MM.1S (cell line): ENCODE data around the gene SLC24A4.

Experiments
- DNase-seq: peaks from one replicate; pipeline ENCODE4 v3.0.0-alpha.2; 2015
- H2AFZ ChIP-seq: fragments of 300-600 bp; sonication (generic); 2 replicates; pipeline ENCODE4 v1.6.0; 2016; ENCODE audit warnings: antibody characterized with exemption, low read length
- H3F3A ChIP-seq: fragments of 300-600 bp; sonication (generic); 2 replicates; pipeline ENCODE4 v1.6.1; 2016; ENCODE audit warnings: mild to moderate bottlenecking, antibody characterized with exemption, low read length, moderate library complexity, mixed read lengths; ENCODE audit not compliant: insufficient read depth
- H3K27ac ChIP-seq: fragments of 300-600 bp; sonication (generic); 2 replicates; pipeline ENCODE4 v1.5.1; 2016; ENCODE audit warnings: mild to moderate bottlenecking, low read length
- H3K27me3 ChIP-seq: fragments of 300-600 bp; sonication (generic); replicated peaks from 2 replicates; pipeline ENCODE4 v1.6.0; 2016; ENCODE audit warnings: low read length; ENCODE audit not compliant: insufficient read depth
- H3K36me3 ChIP-seq: fragments of 300-600 bp; sonication (generic); replicated peaks from 2 replicates; pipeline ENCODE4 v1.6.1; 2016; ENCODE audit warnings: mild to moderate bottlenecking, low read length, mixed read lengths; ENCODE audit not compliant: insufficient read depth
- H3K4me1 ChIP-seq: fragments of 300-600 bp; sonication (generic); 2 replicates; pipeline ENCODE4 v1.6.1; 2016; ENCODE audit warnings: low read length, mixed read lengths
- H3K4me2 ChIP-seq: fragments of 300-600 bp; sonication (generic); 2 replicates; pipeline ENCODE4 v1.6.0; 2016; ENCODE audit warnings: low read depth, low read length
- H3K4me3 ChIP-seq: fragments of 300-600 bp; sonication (generic); 2 replicates; pipeline ENCODE4 v1.5.1; 2016; ENCODE audit warnings: low read length, mixed read lengths
- H3K79me2 ChIP-seq: fragments of 300-600 bp; sonication (generic); 2 replicates; pipeline ENCODE4 v1.6.1; 2016; ENCODE audit warnings: mixed run types, low read length, mixed read lengths
- H3K9ac ChIP-seq: fragments of 300-600 bp; sonication (generic); 2 replicates; pipeline ENCODE4 v1.6.1; 2016; ENCODE audit warnings: low read length, mixed read lengths
- H3K9me2 ChIP-seq: fragments of 300-600 bp; sonication (generic); replicated peaks from 2 replicates; pipeline ENCODE4 v1.6.1; 2016; ENCODE audit warnings: mild to moderate bottlenecking, low read length, mixed read lengths; ENCODE audit not compliant: insufficient read depth
- H3K9me3 ChIP-seq: fragments of 300-600 bp; sonication (generic); replicated peaks from 2 replicates; pipeline ENCODE4 v1.6.1; 2016; ENCODE audit warnings: mild to moderate bottlenecking, low read length, mixed read lengths; ENCODE audit not compliant: insufficient read depth
- H4K20me1 ChIP-seq: fragments of 300-600 bp; sonication (generic); 2 replicates; pipeline ENCODE4 v1.6.1; 2016; ENCODE audit warnings: mild to moderate bottlenecking, low read length, moderate library complexity, mixed read lengths; ENCODE audit not compliant: insufficient read depth
- CTCF ChIP-seq: fragments of 300-600 bp; sonication (generic); IDR thresholded peaks from 2 replicates; pipeline ENCODE4 v1.5.1; 2016; ENCODE audit warnings: antibody characterized with exemption, low read length, mixed read lengths
- EZH2 ChIP-seq: fragments of 300-600 bp; sonication (generic); optimal IDR thresholded peaks from 2 replicates; pipeline ENCODE3; 2017; ENCODE audit warnings: low read depth, mild to moderate bottlenecking, antibody characterized with exemption, low read length, mixed read lengths
- EZH2phosphoT487 ChIP-seq: fragments of 300-600 bp; sonication (generic); IDR thresholded peaks from 2 replicates; pipeline ENCODE4 v1.6.1; 2018; ENCODE audit warnings: antibody characterized with exemption, low read length

The SLC24A4 gene

GRCh38 chr14:92462568-92462967 is 139.6 kb downstream of the SLC24A4 start:
- Histone ChIP-seq H3K4me3 (no peak overlapping the region), H3K27ac (no peak overlapping the region), H3K4me1 (peaks cover 5% of the 10 kb centered on the region), H3K9ac (no peak overlapping the region), H3F3A (no peaks in the 10 kb centered on the region), H3K9me2 (no peaks in the 10 kb centered on the region), H3K27me3 (no peaks in the 10 kb centered on the region), H3K79me2 (no peaks in the 10 kb centered on the region), H2AFZ (no peak overlapping the region), H3K4me2 (no peak overlapping the region), H4K20me1 (no peaks in the 10 kb centered on the region), H3K9me3 (no peaks in the 10 kb centered on the region), H3K36me3 (no peaks in the 10 kb centered on the region)
- no peak for TF ChIP-seq EZH2
- no peak for DNase-seq

- H2AFZ ChIP-seq = no peak overlapping the region
- no peaks in the 10 kb centered on the region for H3K9me3 ChIP-seq
- no peak overlapping the region for H3K9ac ChIP-seq
- H3K4me1 ChIP-seq = peaks cover 5% of the 10 kb centered on the region
- TF ChIP-seq CTCF = no peak
- no peak for TF ChIP-seq EZH2phosphoT487
- TF ChIP-seq EZH2 = no peak
- no peak overlapping the region for H3K27ac ChIP-seq
- H3K27me3 ChIP-seq = no peaks in the 10 kb centered on the region
- no peaks in the 10 kb centered on the region for H3F3A ChIP-seq
- no peak for DNase-seq
- H3K36me3 ChIP-seq = no peaks in the 10 kb centered on the region
- no peak overlapping the region for H3K4me3 ChIP-seq
- H3K9me2 ChIP-seq = no peaks in the 10 kb centered on the region
- H3K4me2 ChIP-seq = no peak overlapping the region
- H4K20me1 ChIP-seq = no peaks in the 10 kb centered on the region
- no peaks in the 10 kb centered on the region for H3K79me2 ChIP-seq
These were observed 140.2 kb downstream of the SLC24A4 start for GRCh38 chr14:92463141-92463540.

- H3K79me2 ChIP-seq = no peaks in the 10 kb centered on the region
- H3K4me1 ChIP-seq = peaks cover 5% of the 10 kb centered on the region
- no peak overlapping the region for H3K4me3 ChIP-seq
- no peak overlapping the region for H3K9ac ChIP-seq
- H4K20me1 ChIP-seq = no peaks in the 10 kb centered on the region
- H3K4me2 ChIP-seq = no peak overlapping the region
- no peak for TF ChIP-seq EZH2
- TF ChIP-seq CTCF = no peak
- TF ChIP-seq EZH2phosphoT487 = no peak
- H3K36me3 ChIP-seq = no peaks in the 10 kb centered on the region
- DNase-seq = no peak
- no peaks in the 10 kb centered on the region for H3K9me2 ChIP-seq
- H3F3A ChIP-seq = no peaks in the 10 kb centered on the region
- H3K27me3 ChIP-seq = no peaks in the 10 kb centered on the region
- H3K9me3 ChIP-seq = no peaks in the 10 kb centered on the region
- H2AFZ ChIP-seq = no peak overlapping the region
- H3K27ac ChIP-seq = no peak overlapping the region
These were observed 141.2 kb downstream of the SLC24A4 start for GRCh38 chr14:92464156-92464555.

GRCh38 chr14:92464716-92465115 is 141.8 kb downstream of the SLC24A4 start:
- Histone ChIP-seq H3K4me2 (no peak overlapping the region), H2AFZ (no peak overlapping the region)
- TF ChIP-seq CTCF (no peak), EZH2 (no peak), EZH2phosphoT487 (no peak)

More at GRCh38 chr14:92464716-92465115, 141.8 kb downstream of the SLC24A4 start:
- H3F3A ChIP-seq = no peaks in the 10 kb centered on the region
- no peaks in the 10 kb centered on the region for H3K9me2 ChIP-seq
- no peaks in the 10 kb centered on the region for H3K79me2 ChIP-seq
- DNase-seq = no peak
- no peaks in the 10 kb centered on the region for H3K27me3 ChIP-seq
- H3K4me3 ChIP-seq = no peak overlapping the region
- H3K9me3 ChIP-seq = no peaks in the 10 kb centered on the region
- H3K36me3 ChIP-seq = no peaks in the 10 kb centered on the region
- H4K20me1 ChIP-seq = no peaks in the 10 kb centered on the region
- no peak overlapping the region for H3K9ac ChIP-seq
- H3K4me1 ChIP-seq = peaks cover 5% of the 10 kb centered on the region
- no peak overlapping the region for H3K27ac ChIP-seq
